22Rv1 (cell line): ENCODE data around the gene TCF7L1.
"Not testable (repeated sequence)": the region's sequence is repeated elsewhere in the genome, so short reads cannot be mapped to it uniquely, and the experiment has no call there.

Experiments
- H3K27ac ChIP-seq: fragments of 450-650 bp; 2 replicates; pipeline ENCODE4 v1.5.1; 2017
- ZFX ChIP-seq: fragments of 450-650 bp; IDR thresholded peaks from 2 replicates; pipeline ENCODE4 v1.6.1; 2017; ENCODE audit warnings: antibody characterized with exemption, borderline replicate concordance
- TF ChIP-seq, protein P1 (sequence below): fragments of 450-650 bp; IDR thresholded peaks from 2 replicates; pipeline ENCODE4 v1.5.1; 2017; ENCODE audit warnings: mild to moderate bottlenecking

The TCF7L1 gene

DNA sequence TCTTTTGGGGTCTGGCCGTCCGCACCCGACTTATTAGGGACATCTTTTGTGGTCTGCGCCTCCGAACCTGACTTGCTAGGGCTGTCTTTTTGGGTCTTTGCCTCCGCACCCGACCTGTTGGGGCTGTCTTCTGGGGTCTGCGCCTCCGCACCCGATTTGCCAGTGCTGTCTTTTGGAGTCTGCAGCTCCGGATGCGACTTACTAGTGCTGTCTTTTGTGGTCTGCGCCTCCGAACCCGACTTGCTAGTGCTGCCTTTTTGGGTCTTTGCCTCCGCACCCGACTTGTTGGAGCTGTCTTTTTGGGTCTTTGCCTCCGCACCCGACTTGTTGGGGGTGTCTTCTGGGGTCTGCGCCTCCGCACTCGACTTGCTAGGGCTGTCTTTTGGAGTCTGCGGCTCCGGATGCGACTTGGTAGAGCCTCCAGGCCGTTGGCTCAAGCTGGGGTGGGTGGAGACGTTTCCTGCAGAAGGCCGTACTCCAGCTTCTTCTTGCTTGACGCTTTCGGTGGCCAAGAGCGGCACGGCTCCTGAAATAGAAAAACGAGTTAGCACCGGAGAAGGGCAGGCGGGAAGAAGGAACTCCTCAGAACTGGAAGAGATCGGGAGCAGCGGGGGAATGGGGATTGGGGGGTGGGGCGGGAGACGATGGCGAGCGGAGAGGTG lies 194.1 kb downstream of the TCF7L1 start:
- H3K27ac ChIP-seq, result peak overlapping the region; percentile 86
- TF ChIP-seq, protein P1, sequence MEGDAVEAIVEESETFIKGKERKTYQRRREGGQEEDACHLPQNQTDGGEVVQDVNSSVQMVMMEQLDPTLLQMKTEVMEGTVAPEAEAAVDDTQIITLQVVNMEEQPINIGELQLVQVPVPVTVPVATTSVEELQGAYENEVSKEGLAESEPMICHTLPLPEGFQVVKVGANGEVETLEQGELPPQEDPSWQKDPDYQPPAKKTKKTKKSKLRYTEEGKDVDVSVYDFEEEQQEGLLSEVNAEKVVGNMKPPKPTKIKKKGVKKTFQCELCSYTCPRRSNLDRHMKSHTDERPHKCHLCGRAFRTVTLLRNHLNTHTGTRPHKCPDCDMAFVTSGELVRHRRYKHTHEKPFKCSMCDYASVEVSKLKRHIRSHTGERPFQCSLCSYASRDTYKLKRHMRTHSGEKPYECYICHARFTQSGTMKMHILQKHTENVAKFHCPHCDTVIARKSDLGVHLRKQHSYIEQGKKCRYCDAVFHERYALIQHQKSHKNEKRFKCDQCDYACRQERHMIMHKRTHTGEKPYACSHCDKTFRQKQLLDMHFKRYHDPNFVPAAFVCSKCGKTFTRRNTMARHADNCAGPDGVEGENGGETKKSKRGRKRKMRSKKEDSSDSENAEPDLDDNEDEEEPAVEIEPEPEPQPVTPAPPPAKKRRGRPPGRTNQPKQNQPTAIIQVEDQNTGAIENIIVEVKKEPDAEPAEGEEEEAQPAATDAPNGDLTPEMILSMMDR, result no peak
- TF ChIP-seq ZFX, result no peak

- peak within 1 kb of the TSS; percentile 86 for H3K27ac ChIP-seq
- TF ChIP-seq, protein P1, result no peak
- TF ChIP-seq ZFX, result no peak
These were observed 194.8 kb downstream of the TCF7L1 start, which contains the start of gene TGOLN2 for GRCh38 chr2:85327822-85328617. Gene TGOLN2 (minus strand): TSS chr2:85327989. CDS start chr2:85327962, 27 bp downstream.

GRCh38 chr2:85329181-85329651 lies 196.0 kb downstream of the TCF7L1 start:
- TF ChIP-seq, protein P1, result no peak
- no peak for TF ChIP-seq ZFX
- H3K27ac ChIP-seq, result no peak overlapping the region

- H3K27ac ChIP-seq, result not testable (repeated sequence)
These were observed 196.5 kb downstream of the TCF7L1 start for GRCh38 chr2:85329701-85330100.

DNA sequence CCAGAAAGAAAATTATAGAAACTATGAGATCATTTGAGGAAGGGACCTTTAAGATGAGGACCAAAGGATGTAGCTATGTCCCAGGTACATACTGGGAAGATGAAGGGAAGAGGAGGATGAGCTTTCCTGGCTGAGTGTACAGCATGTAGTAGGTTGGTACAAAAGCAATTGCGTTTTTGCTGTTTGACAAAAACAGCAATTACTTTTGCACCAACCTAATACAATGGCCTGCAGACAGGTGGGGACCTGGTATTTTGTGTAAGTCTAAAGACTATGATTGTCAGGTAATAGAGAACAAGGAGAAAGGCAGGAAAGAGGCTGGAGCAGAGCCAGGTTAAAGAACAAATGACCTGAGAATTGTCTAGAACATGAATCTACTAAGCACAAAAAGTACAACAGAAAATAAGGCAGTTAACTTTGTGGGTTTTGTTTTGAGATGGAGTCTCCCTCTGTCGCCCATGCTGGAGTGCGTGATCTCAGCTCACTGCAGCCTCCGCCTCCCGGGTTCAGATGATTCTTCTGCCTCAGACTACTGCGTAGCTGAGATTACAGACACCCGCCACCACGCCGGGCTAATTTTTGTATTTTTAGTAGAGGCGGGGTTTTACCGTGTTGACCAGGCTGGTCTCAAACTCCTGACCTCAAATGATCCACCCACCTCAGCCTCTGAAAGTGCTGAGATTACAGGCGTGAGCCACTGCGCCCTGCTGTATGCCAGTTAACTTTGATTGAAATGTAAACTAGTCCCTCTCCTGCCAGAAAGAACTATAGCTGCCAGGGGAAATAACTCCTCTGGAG lies 197.8 kb downstream of the TCF7L1 start:
- H3K27ac ChIP-seq, result no peak overlapping the region

DNA sequence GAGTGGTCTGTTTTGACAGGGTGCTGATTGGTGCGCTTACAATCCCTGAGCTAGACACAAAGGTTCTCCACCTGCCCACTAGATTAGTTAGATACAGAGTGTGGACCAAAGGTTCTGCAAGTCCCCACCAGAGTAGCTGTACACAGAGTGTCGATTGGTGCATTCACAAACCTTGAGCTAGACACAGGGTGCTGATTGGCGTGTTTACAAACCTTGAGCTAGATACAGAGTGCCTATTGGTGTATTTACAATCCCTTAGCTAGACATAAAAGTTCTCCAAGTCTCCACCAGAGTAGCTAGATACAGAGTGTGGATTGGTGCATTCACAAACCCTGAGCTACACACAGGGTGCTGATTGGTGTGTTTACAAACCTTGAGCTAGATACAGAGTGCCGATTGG lies 200.7 kb downstream of the TCF7L1 start:
- not testable (repeated sequence) for H3K27ac ChIP-seq

More for the DNA sequence above, 197.8 kb downstream of the TCF7L1 start:
- TF ChIP-seq ZFX, result no peak
- TF ChIP-seq, protein P1, result no peak

DNA sequence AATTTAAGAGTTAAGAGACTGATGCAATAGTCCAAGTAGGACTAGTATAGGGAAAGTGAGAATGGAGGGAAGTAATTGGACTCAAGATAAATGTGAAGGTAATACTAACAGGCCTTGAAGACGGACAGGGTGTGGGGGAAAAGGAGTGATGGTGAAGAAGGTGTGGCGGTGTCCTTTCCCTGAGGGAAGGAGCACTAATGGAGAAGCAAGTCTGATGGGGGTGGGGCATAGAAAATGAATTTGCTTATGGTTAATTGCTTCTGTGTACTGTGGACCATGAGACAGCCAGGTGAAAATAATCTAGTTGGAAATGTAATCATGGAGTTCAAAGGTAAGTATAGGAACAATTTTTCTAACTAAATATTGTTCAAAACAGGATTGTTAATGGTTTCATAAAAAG lies 201.7 kb downstream of the TCF7L1 start:
- H3K27ac ChIP-seq, result no peak overlapping the region

More for the DNA sequence above, 201.7 kb downstream of the TCF7L1 start:
- TF ChIP-seq ZFX, result no peak
- TF ChIP-seq, protein P1, result no peak
